PFSK-1 (cell line): ENCODE results near the gene IFNG-AS1.

Source experiments
- FOXP2 ChIP-seq: optimal IDR thresholded peaks from 2 replicates; pipeline ENCODE3; 2011; ENCODE audit warnings: borderline replicate concordance, control low read depth, inconsistent platforms; ENCODE audit not compliant: insufficient read depth; ENCODE audit errors: extremely low read length, extremely low read depth
- POLR2AphosphoS5 ChIP-seq: IDR thresholded peaks from 2 replicates; pipeline ENCODE4 v1.6.1; 2012; ENCODE audit warnings: low read depth, mild to moderate bottlenecking, control low read depth, low read length, moderate library complexity
- REST ChIP-seq, 2 experiments: IDR thresholded peaks; 2 replicates each; pipeline versions ENCODE4 v1.6.1 to v1.8.0; 2011 to 2012; ENCODE audit warnings: low read depth in 2 of 2, low read length in 2 of 2, control low read depth in 1 of 2, inconsistent platforms in 1 of 2, mild to moderate bottlenecking in 1 of 2, moderate library complexity in 1 of 2; ENCODE audit not compliant: insufficient read depth in 1 of 2
- SIN3A ChIP-seq: IDR thresholded peaks from 2 replicates; pipeline ENCODE4 v1.6.1; 2012; ENCODE audit warnings: mild to moderate bottlenecking, low read length, moderate library complexity, borderline replicate concordance; ENCODE audit not compliant: insufficient read depth
- TAF1 ChIP-seq: IDR thresholded peaks from 2 replicates; pipeline ENCODE4 v1.6.1; 2012; ENCODE audit warnings: low read length, control low read depth, borderline replicate concordance; ENCODE audit not compliant: insufficient read depth

IFNG-AS1 gene

GRCh38 chr12:68031174-68031573, 41.9 kb downstream of the IFNG-AS1 start:
- TF ChIP-seq SIN3A (no peak), FOXP2 (no peak), POLR2AphosphoS5 (no peak), REST (IDR thresholded peaks at IDR 0.05; ENCODE audit: insufficient read depth in 1 of 2, low read depth in 2 of 2, low read length in 2 of 2) (no peak)

GRCh38 chr12:68031881-68032739, 42.9 kb downstream of the IFNG-AS1 start:
- TF ChIP-seq TAF1: no peak
- no peak for TF ChIP-seq FOXP2
- TF ChIP-seq REST (IDR thresholded peaks at IDR 0.05; ENCODE audit: insufficient read depth in 1 of 2, low read depth in 2 of 2, low read length in 2 of 2): no peak
- TF ChIP-seq POLR2AphosphoS5: no peak
- no peak for TF ChIP-seq SIN3A

- TF ChIP-seq SIN3A: no peak
- no peak for TF ChIP-seq POLR2AphosphoS5
- no peak for TF ChIP-seq FOXP2
- no peak for TF ChIP-seq REST (IDR thresholded peaks at IDR 0.05; ENCODE audit: insufficient read depth in 1 of 2, low read depth in 2 of 2, low read length in 2 of 2)
- no peak for TF ChIP-seq TAF1
These were observed 45.3 kb downstream of the IFNG-AS1 start for GRCh38 chr12:68034567-68034966.

- TF ChIP-seq POLR2AphosphoS5: no peak
- no peak for TF ChIP-seq FOXP2
- TF ChIP-seq SIN3A: no peak
- TF ChIP-seq REST (IDR thresholded peaks at IDR 0.05; ENCODE audit: insufficient read depth in 1 of 2, low read depth in 2 of 2, low read length in 2 of 2): no peak
- TF ChIP-seq TAF1: no peak
These were observed 47.4 kb downstream of the IFNG-AS1 start for GRCh38 chr12:68036642-68037041.
